SK-N-SH (cell line): Measurements from ENCODE around the gene ACOXL.

Experiments used
- EZH2phosphoT487 ChIP-seq: fragments of 200-600 bp; sonication (generic); IDR thresholded peaks from 2 replicates; pipeline ENCODE4 v1.6.1; 2017; ENCODE audit warnings: low read depth, mixed run types, mild to moderate bottlenecking, antibody characterized with exemption, moderate library complexity, borderline replicate concordance
- MXI1 ChIP-seq: IDR thresholded peaks from 2 replicates; pipeline ENCODE4 v1.6.1; 2012; ENCODE audit warnings: mild to moderate bottlenecking, low read depth, low read length, improper control_type of control experiment
- SMC3 ChIP-seq: IDR thresholded peaks from 2 replicates; pipeline ENCODE4 v1.6.1; 2012; ENCODE audit warnings: low read depth, low read length, improper control_type of control experiment
- TAF1 ChIP-seq: IDR thresholded peaks from 2 replicates; pipeline ENCODE4 v1.6.1; 2012; ENCODE audit warnings: low read depth, mild to moderate bottlenecking, low read length, moderate library complexity, borderline replicate concordance

DNA sequence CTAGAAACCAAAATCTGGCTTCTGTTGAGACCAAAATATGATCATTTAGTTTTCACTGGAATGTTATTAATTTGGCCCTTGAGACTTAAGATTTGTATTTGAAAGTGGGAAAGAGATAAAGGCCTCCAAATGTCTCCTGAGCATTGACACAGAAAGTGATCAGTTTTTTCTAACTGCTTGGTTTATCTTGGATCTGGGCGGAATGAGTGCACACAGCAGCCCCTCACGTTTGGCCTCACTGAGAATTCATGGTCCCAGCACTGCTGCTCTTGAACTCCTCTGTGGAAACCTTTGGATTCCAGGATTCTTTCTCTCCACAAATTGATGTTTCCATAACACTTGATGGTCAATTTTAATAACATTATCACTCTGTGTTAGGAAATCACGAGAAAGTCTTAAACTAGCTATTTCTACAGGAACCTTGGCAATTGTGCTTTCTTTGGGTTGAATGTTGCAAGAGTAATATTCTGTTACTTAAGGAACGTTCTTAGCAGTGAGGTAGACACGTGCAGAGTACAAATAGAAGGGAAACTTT, 208.1 kb downstream of the ACOXL start:
- TF ChIP-seq EZH2phosphoT487 (no peak), TAF1 (no peak), MXI1 (no peak), SMC3 (no peak)
